K562 (cell line): ENCODE measurements around the gene PIGX. TPM values are rescaled to one million over a fixed set of nuclear protein-coding genes. Genes with fewer than 3 reads are reported as not detected.

Source experiments
- ASH1L ChIP-seq: fragments of 450-650 bp; IDR thresholded peaks from 2 replicates; pipeline ENCODE4 v1.6.1; 2018; ENCODE audit warnings: borderline replicate concordance, mild to moderate bottlenecking, low read depth; ENCODE audit not compliant: partially characterized antibody
- ATF1 ChIP-seq, 2 experiments: fragments of 450-650 bp in 1 of 2; IDR thresholded peaks; 2 replicates each; pipeline ENCODE4 v1.6.1; 2016; ENCODE audit warnings: missing compliant biosample characterization in 1 of 2, missing genetic modification characterization in 1 of 2
- DMBX1 ChIP-seq: fragments of 250-450 bp; sonication (Bioruptor Pico); IDR thresholded peaks from 2 replicates; pipeline ENCODE4 v1.8.0; 2022; ENCODE audit warnings: inconsistent platforms, mild to moderate bottlenecking, moderate library complexity, borderline replicate concordance
- ETV6 ChIP-seq, 3 experiments: fragments of 150-350 bp in 1 of 3; sonication (generic) in 1 of 3; formaldehyde crosslinking in 1 of 3; IDR thresholded peaks; 2 replicates each; pipeline versions ENCODE4 v1.6.1 to v1.8.0; 2014 to 2022; ENCODE audit warnings: borderline replicate concordance in 2 of 3, low read depth in 2 of 3, antibody characterized with exemption in 1 of 3, low read length in 1 of 3, mild to moderate bottlenecking in 1 of 3, missing genetic modification reagents in 1 of 3
- FOXK1 ChIP-seq: sonication (generic); formaldehyde crosslinking; IDR thresholded peaks from 2 replicates; pipeline ENCODE4 v1.8.0; 2022; ENCODE audit warnings: missing genetic modification reagents, mild to moderate bottlenecking, borderline replicate concordance
- NCOA1 ChIP-seq: fragments of 450-650 bp; IDR thresholded peaks from 2 replicates; pipeline ENCODE4 v1.6.1; 2016; ENCODE audit warnings: low read depth
- PCBP1 ChIP-seq: fragments of 200-400 bp; formaldehyde crosslinking; IDR thresholded peaks from 2 replicates; pipeline ENCODE4 v1.6.1; 2018; ENCODE audit warnings: mild to moderate bottlenecking, low read depth, low read length; ENCODE audit not compliant: poor library complexity, severe bottlenecking
- ZBTB1 ChIP-seq: sonication (generic); formaldehyde crosslinking; IDR thresholded peaks from 2 replicates; pipeline ENCODE4 v1.8.1; 2023; ENCODE audit warnings: missing genetic modification reagents, low read depth, mild to moderate bottlenecking, borderline replicate concordance
- ZKSCAN3 ChIP-seq: fragments of 250-450 bp; sonication (Bioruptor Pico); IDR thresholded peaks from 2 replicates; pipeline ENCODE4 v1.4.0; 2020
- ZNF165 ChIP-seq: fragments of 250-450 bp; sonication (Bioruptor Pico); IDR thresholded peaks from 2 replicates; pipeline ENCODE4 v1.4.0; 2020; ENCODE audit warnings: borderline replicate concordance
- polyA plus RNA-seq, 8 experiments: library from polyadenylated mRNA; depleted of rRNA in 4 of 8; stranded (reverse) in 5 of 8; unstranded in 3 of 8; fragments of >200 nt; fragmentation: Nextera tagmentation in 2 of 8; fragmentation: Illumina TruSeq in 1 of 8; extraction: Ambion mirVana in 2 of 8; extraction: Trizol in 1 of 8; gene quantifications; 2 replicates each; pipeline versions ENCODE4 v1.2.1 to v1.2.3, GENCODE V29; 2011 to 2014; ENCODE audit warnings: inconsistent platforms in 1 of 8, missing spikeins in 1 of 8
- total RNA-seq, 7 experiments: library from RNA; depleted of rRNA in 6 of 7; stranded (reverse); fragments of >200 nt in 6 of 7; fragmentation: Illumina TruSeq in 2 of 7; extraction: Trizol in 2 of 7; gene quantifications; 2 replicates each; pipeline versions ENCODE4 v1.2.1 to v1.2.3, GENCODE V29; 2011 to 2021; ENCODE audit warnings: low replicate concordance in 1 of 7
- TF ChIP-seq, protein P1 (sequence below): fragments of 450-650 bp; IDR thresholded peaks from 2 replicates; pipeline ENCODE4 v1.6.1; 2016; ENCODE audit warnings: borderline replicate concordance
- TF ChIP-seq, protein P2 (sequence below), 2 experiments: fragments of 250-450 bp in 1 of 2; fragments of 450-650 bp in 1 of 2; sonication (Bioruptor Pico) in 1 of 2; IDR thresholded peaks; 2 replicates each; pipeline versions ENCODE4 v1.6.1 to v1.8.0; 2016 to 2021; ENCODE audit warnings: mild to moderate bottlenecking in 2 of 2, moderate library complexity in 2 of 2, missing compliant biosample characterization in 1 of 2, missing genetic modification characterization in 1 of 2
- TF ChIP-seq, protein P3 (sequence below): sonication (generic); formaldehyde crosslinking; IDR thresholded peaks from 2 replicates; pipeline ENCODE4 v1.8.1; 2023; ENCODE audit warnings: mild to moderate bottlenecking, missing genetic modification reagents
- TF ChIP-seq, protein P4 (sequence below): sonication (generic); formaldehyde crosslinking; IDR thresholded peaks from 2 replicates; pipeline ENCODE4 v1.9.0; 2022; ENCODE audit warnings: mild to moderate bottlenecking, missing genetic modification reagents
- TF ChIP-seq, protein P5 (sequence below): sonication (generic); formaldehyde crosslinking; IDR thresholded peaks from 2 replicates; pipeline ENCODE4 v1.8.0; 2022; ENCODE audit warnings: mild to moderate bottlenecking, missing genetic modification reagents

PIGX gene
- total and polyA plus RNA-seq, 9 of the 15 experiments (the other 6 are each of a cell fraction or from before 2014, with no cell fraction given) = 3.7 to 36.3 (median 26.9) TPM

DNA sequence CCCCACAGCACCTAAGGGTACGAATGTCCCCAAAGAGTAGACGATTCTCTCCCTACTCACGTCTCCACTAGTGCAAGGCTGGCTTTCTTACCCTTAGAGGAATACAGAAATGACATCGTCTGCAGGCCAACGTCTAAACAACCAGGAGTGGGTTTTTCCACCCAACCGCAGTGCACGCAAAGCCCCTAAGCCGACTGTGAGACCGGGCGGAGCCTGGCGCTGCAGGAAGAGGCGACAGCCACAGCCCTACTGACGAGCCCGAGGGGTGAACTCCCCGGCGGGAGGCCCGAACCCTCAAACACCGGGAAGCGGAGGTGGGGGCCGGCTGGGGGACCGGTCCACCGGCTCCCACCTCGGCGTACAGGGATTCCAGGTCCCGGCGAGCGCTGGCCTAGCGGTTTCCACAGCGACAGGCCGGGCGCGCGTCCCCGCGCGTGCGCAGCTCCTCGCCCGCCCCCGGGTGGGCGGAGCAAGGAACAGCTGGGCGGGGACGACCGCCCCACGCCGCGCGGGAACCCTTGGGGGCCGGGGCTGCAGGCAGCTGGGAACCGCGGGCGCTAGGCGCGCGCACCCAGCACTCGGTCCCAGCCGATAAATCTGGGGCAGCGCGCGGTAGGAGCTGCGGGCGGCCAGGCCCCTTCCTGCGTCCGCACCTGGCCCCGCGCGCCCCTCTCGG, at the start of gene PIGX, which contains the start of gene CEP19 (continued):
- TF ChIP-seq ZBTB1 (CRISPR knock-in tag) = peak; percentile 35; the same call in 1 of the 2 replicates
- TF ChIP-seq, protein P1, sequence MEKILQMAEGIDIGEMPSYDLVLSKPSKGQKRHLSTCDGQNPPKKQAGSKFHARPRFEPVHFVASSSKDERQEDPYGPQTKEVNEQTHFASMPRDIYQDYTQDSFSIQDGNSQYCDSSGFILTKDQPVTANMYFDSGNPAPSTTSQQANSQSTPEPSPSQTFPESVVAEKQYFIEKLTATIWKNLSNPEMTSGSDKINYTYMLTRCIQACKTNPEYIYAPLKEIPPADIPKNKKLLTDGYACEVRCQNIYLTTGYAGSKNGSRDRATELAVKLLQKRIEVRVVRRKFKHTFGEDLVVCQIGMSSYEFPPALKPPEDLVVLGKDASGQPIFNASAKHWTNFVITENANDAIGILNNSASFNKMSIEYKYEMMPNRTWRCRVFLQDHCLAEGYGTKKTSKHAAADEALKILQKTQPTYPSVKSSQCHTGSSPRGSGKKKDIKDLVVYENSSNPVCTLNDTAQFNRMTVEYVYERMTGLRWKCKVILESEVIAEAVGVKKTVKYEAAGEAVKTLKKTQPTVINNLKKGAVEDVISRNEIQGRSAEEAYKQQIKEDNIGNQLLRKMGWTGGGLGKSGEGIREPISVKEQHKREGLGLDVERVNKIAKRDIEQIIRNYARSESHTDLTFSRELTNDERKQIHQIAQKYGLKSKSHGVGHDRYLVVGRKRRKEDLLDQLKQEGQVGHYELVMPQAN = peak; percentile 61; the same call in 1 of the 2 replicates
- TF ChIP-seq, protein P2, sequence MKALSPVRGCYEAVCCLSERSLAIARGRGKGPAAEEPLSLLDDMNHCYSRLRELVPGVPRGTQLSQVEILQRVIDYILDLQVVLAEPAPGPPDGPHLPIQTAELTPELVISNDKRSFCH (CRISPR knock-in tag; IDR thresholded peaks at IDR 0.05) = no peak
- TF ChIP-seq, protein P2 (tag; IDR thresholded peaks at IDR 0.05) = 0 out of 2 replicates have a peak, but pooled peaks have one; percentile 58
- TF ChIP-seq ZKSCAN3 (CRISPR knock-in tag) = no peak
- TF ChIP-seq ZNF165 (CRISPR knock-in tag) = no peak
- 0 out of 2 replicates have a peak, but pooled peaks have one; percentile 69 for TF ChIP-seq FOXK1 (CRISPR knock-in tag)
- peak; percentile 90 for TF ChIP-seq PCBP1
- TF ChIP-seq, protein P3, sequence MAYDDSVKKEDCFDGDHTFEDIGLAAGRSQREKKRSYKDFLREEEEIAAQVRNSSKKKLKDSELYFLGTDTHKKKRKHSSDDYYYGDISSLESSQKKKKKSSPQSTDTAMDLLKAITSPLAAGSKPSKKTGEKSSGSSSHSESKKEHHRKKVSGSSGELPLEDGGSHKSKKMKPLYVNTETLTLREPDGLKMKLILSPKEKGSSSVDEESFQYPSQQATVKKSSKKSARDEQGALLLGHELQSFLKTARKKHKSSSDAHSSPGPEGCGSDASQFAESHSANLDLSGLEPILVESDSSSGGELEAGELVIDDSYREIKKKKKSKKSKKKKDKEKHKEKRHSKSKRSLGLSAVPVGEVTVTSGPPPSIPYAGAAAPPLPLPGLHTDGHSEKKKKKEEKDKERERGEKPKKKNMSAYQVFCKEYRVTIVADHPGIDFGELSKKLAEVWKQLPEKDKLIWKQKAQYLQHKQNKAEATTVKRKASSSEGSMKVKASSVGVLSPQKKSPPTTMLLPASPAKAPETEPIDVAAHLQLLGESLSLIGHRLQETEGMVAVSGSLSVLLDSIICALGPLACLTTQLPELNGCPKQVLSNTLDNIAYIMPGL = 0 out of 2 replicates have a peak, but pooled peaks have one; percentile 53
- TF ChIP-seq ETV6 (IDR thresholded peaks at IDR 0.05; ENCODE audit: borderline replicate concordance in 1 of 2, low read depth in 2 of 2, low read length in 1 of 2) = no peak
- 0 out of 2 replicates have a peak, but pooled peaks have one; percentile 77 for TF ChIP-seq ETV6 (CRISPR knock-in tag; IDR thresholded peaks at IDR 0.05; ENCODE audit: borderline replicate concordance)
- peak; percentile 43; the same call in 1 of the 2 replicates for TF ChIP-seq DMBX1 (CRISPR knock-in tag)
- no peak for TF ChIP-seq ASH1L
- TF ChIP-seq, protein P4, sequence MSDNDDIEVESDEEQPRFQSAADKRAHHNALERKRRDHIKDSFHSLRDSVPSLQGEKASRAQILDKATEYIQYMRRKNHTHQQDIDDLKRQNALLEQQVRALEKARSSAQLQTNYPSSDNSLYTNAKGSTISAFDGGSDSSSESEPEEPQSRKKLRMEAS (CRISPR knock-in tag) = peak; percentile 26; the same call in 1 of the 2 replicates
- 0 out of 2 replicates have a peak, but pooled peaks have one; percentile 42 for TF ChIP-seq NCOA1
- TF ChIP-seq ATF1 (CRISPR knock-in tag; IDR thresholded peaks at IDR 0.05) = no peak
- peak; percentile 5 for TF ChIP-seq ATF1 (tag; IDR thresholded peaks at IDR 0.05)
- TF ChIP-seq, protein P5, sequence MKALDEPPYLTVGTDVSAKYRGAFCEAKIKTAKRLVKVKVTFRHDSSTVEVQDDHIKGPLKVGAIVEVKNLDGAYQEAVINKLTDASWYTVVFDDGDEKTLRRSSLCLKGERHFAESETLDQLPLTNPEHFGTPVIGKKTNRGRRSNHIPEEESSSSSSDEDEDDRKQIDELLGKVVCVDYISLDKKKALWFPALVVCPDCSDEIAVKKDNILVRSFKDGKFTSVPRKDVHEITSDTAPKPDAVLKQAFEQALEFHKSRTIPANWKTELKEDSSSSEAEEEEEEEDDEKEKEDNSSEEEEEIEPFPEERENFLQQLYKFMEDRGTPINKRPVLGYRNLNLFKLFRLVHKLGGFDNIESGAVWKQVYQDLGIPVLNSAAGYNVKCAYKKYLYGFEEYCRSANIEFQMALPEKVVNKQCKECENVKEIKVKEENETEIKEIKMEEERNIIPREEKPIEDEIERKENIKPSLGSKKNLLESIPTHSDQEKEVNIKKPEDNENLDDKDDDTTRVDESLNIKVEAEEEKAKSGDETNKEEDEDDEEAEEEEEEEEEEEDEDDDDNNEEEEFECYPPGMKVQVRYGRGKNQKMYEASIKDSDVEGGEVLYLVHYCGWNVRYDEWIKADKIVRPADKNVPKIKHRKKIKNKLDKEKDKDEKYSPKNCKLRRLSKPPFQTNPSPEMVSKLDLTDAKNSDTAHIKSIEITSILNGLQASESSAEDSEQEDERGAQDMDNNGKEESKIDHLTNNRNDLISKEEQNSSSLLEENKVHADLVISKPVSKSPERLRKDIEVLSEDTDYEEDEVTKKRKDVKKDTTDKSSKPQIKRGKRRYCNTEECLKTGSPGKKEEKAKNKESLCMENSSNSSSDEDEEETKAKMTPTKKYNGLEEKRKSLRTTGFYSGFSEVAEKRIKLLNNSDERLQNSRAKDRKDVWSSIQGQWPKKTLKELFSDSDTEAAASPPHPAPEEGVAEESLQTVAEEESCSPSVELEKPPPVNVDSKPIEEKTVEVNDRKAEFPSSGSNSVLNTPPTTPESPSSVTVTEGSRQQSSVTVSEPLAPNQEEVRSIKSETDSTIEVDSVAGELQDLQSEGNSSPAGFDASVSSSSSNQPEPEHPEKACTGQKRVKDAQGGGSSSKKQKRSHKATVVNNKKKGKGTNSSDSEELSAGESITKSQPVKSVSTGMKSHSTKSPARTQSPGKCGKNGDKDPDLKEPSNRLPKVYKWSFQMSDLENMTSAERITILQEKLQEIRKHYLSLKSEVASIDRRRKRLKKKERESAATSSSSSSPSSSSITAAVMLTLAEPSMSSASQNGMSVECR (CRISPR knock-in tag) = peak; percentile 82
